HEK293 (cell line): ENCODE data around the gene SIPA1.

Source experiments
- BCL11B ChIP-seq: fragments of 450-650 bp; formaldehyde crosslinking; IDR thresholded peaks from 2 replicates; pipeline ENCODE4 v1.5.1; 2016; ENCODE audit warnings: low read depth, missing biosample characterization, missing genetic modification characterization
- GFI1B ChIP-seq: fragments of 450-650 bp; formaldehyde crosslinking; IDR thresholded peaks from 2 replicates; pipeline ENCODE4 v1.5.1; 2016; ENCODE audit warnings: missing biosample characterization, missing genetic modification characterization
- HIC1 ChIP-seq: fragments of 450-650 bp; formaldehyde crosslinking; IDR thresholded peaks from 2 replicates; pipeline ENCODE4 v1.5.1; 2016; ENCODE audit warnings: missing biosample characterization, missing genetic modification characterization
- KLF1 ChIP-seq: fragments of 450-650 bp; formaldehyde crosslinking; IDR thresholded peaks from 2 replicates; pipeline ENCODE4 v1.5.1; 2016; ENCODE audit warnings: missing biosample characterization, missing genetic modification characterization
- PATZ1 ChIP-seq: fragments of 450-650 bp; formaldehyde crosslinking; IDR thresholded peaks from 2 replicates; pipeline ENCODE4 v1.5.1; 2016; ENCODE audit warnings: missing biosample characterization, missing genetic modification characterization
- PRDM10 ChIP-seq: fragments of 450-650 bp; formaldehyde crosslinking; IDR thresholded peaks from 2 replicates; pipeline ENCODE4 v1.5.1; 2016; ENCODE audit warnings: missing biosample characterization, missing genetic modification characterization
- PRDM2 ChIP-seq: fragments of 450-650 bp; formaldehyde crosslinking; IDR thresholded peaks from 2 replicates; pipeline ENCODE4 v1.5.1; 2016; ENCODE audit warnings: missing biosample characterization, missing genetic modification characterization, borderline replicate concordance
- SETDB1 ChIP-seq: IDR thresholded peaks from one replicate; pipeline ENCODE4 v1.6.1; 2017; ENCODE audit warnings: mild to moderate bottlenecking, low read length, moderate library complexity, mixed read lengths; ENCODE audit not compliant: insufficient read length
- ZBTB10 ChIP-seq: fragments of 450-650 bp; formaldehyde crosslinking; IDR thresholded peaks from 2 replicates; pipeline ENCODE4 v1.5.1; 2016; ENCODE audit warnings: missing biosample characterization, missing genetic modification characterization
- ZBTB48 ChIP-seq: fragments of 450-650 bp; formaldehyde crosslinking; IDR thresholded peaks from 2 replicates; pipeline ENCODE4 v1.5.1; 2016; ENCODE audit warnings: missing biosample characterization, missing genetic modification characterization
- ZNF221 ChIP-seq: fragments of 450-650 bp; formaldehyde crosslinking; IDR thresholded peaks from 2 replicates; pipeline ENCODE4 v1.5.1; 2017; ENCODE audit warnings: missing biosample characterization, missing genetic modification characterization, borderline replicate concordance
- ZNF26 ChIP-seq: fragments of 450-650 bp; formaldehyde crosslinking; IDR thresholded peaks from 2 replicates; pipeline ENCODE4 v1.5.1; 2016; ENCODE audit warnings: missing biosample characterization, missing genetic modification characterization
- ZNF266 ChIP-seq: fragments of 450-650 bp; formaldehyde crosslinking; IDR thresholded peaks from 2 replicates; pipeline ENCODE4 v1.5.1; 2016; ENCODE audit warnings: missing biosample characterization, missing genetic modification characterization, low read depth
- ZNF394 ChIP-seq: fragments of 450-650 bp; formaldehyde crosslinking; IDR thresholded peaks from 2 replicates; pipeline ENCODE4 v1.5.1; 2016; ENCODE audit warnings: missing biosample characterization, missing genetic modification characterization, mild to moderate bottlenecking, moderate library complexity, borderline replicate concordance
- ZNF529 ChIP-seq: fragments of 450-650 bp; formaldehyde crosslinking; IDR thresholded peaks from 2 replicates; pipeline ENCODE4 v1.5.1; 2017; ENCODE audit warnings: missing genetic modification characterization, missing biosample characterization; ENCODE audit not compliant: insufficient replicate concordance
- ZNF561 ChIP-seq: fragments of 450-650 bp; IDR thresholded peaks from 2 replicates; pipeline ENCODE4 v1.5.1; 2018; ENCODE audit warnings: missing biosample characterization, missing genetic modification characterization, borderline replicate concordance
- ZNF645 ChIP-seq: fragments of 450-650 bp; formaldehyde crosslinking; IDR thresholded peaks from 2 replicates; pipeline ENCODE4; 2016; ENCODE audit warnings: missing biosample characterization, missing genetic modification characterization
- ZNF76 ChIP-seq: fragments of 450-650 bp; formaldehyde crosslinking; IDR thresholded peaks from 2 replicates; pipeline ENCODE4; 2016; ENCODE audit warnings: low read depth, missing biosample characterization, missing genetic modification characterization, borderline replicate concordance

Gene SIPA1

GRCh38 chr11:65652511-65653228, 14.8 kb downstream of the SIPA1 start (continued):
- TF ChIP-seq PRDM10 (tag by site-specific recombination), result peak; percentile 62
- TF ChIP-seq KLF1 (tag by site-specific recombination), result peak; percentile 67
- TF ChIP-seq ZBTB48 (tag by site-specific recombination), result no peak
- no peak for TF ChIP-seq ZNF529
- TF ChIP-seq ZNF221, result no peak
- no peak for TF ChIP-seq SETDB1
- TF ChIP-seq ZNF561 (tag by site-specific recombination), result peak; percentile 53; the same call in 1 of the 2 replicates
- TF ChIP-seq PRDM2 (tag by site-specific recombination), result no peak
- no peak for TF ChIP-seq HIC1
- TF ChIP-seq ZNF394, result no peak
- no peak for TF ChIP-seq ZNF266
- no peak for TF ChIP-seq GFI1B (tag by site-specific recombination)
- peak; percentile 91 for TF ChIP-seq PATZ1 (tag by site-specific recombination)
- no peak for TF ChIP-seq BCL11B (tag by site-specific recombination)
- peak; percentile 36; the same call in 1 of the 2 replicates for TF ChIP-seq ZNF76 (tag by site-specific recombination)
- TF ChIP-seq ZNF26, result no peak
- no peak for TF ChIP-seq ZBTB10 (tag by site-specific recombination)
- no peak for TF ChIP-seq ZNF645 (tag by site-specific recombination)
